Measurements from ENCODE around the gene TMEM214.

TMEM214 gene

GRCh38 chr2:27040282-27040681 lies 7.5 kb downstream of the TMEM214 start:
- DNase-seq, result no peak

GRCh38 chr2:27041752-27042151 lies 9.0 kb downstream of the TMEM214 start:
- no peak for DNase-seq

DNA sequence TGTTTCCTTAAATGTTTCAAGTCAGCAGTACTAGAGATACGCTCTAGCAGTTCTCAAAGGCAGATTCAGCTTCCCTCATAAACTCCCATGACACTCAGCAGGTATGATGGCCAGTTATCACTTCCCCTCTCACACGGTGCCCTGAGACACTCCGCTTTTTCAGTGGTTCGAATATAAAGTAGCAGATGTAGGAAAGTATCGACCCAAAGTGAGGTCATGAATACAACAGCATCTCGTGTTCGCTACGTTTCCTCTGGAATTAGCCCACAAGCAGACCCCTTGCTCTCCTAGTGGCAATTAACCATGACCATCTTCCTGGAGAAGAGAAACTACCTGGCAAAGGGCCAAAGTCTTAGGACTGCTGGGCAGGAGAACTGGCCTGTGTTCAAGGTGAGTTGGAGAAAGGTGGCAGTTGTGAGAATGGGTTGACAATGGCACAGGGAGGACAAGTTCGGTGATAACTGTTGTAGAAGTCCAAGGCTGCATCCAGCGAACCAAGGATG lies 9.4 kb downstream of the TMEM214 start:
- no peak for DNase-seq

DNA sequence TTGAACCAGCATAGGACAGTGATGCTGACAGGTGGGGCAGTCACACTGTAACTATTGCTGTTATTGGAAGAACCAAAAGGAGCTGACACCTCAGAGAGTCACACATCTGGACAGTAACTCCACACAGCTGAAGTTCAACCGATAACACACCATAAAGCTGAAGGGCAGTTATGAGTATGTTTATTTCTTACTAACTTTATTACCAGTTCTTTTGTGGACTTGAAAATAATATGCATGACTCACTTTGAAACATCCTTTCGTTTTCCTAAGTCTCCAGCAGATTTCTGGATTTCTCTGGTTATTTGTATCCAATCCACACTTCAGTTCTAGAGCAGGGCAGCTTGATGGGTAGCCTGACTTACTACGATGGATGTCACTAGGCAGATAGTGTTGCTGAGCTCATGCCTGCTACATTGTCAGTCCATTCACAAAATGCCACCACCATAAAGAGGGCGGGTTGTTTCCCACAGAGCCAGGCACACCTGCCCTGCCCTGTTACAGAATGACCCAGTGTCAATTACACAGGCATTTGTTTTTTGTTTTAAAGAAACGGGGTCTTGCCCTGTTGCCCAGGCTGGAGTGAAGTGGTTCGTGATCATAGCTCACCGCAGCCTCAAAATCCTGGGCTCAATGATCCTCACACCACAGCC lies 10.3 kb downstream of the TMEM214 start:
- DNase-seq, result no peak

GRCh38 chr2:27049422-27050280 lies 16.9 kb downstream of the TMEM214 start:
- peak; percentile 21 for DNase-seq

DNA sequence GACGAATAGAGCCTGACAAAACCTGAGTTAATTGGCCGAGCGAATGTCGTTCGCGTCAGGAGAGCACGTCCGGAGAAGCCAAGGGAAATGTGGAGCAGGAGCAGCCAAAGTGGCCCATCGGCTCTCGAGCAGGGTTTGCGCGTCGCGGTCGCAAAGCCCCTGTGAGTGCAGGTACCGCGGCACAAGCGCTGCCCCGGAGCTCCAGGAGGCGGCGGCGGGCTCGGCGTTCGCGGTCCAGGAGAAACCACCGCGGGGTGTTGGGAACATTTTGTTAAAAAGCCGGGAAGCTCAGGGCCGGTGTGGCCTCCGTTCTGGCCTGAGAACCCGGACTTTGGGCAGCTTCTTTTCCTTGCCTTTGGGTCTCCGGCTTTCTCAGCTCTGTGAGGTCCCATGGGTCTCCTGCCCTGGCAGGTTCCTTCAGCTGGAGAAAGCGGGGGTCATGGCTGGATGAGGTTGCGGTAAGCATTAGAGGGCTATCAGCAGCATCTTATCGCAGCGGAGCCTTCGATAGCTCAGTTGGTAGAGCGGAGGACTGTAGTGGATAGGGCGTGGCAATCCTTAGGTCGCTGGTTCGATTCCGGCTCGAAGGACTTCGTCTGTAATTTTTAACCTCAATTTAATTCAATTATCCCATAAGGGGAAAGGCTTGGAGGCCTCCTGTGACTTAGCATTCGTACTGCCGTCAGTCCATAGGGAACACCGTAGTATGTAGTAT lies 17.7 kb downstream of the TMEM214 start:
- DNase-seq, result peak; percentile 84

- peak; percentile 91 for DNase-seq
These were observed 18.5 kb downstream of the TMEM214 start, which contains the start of gene AGBL5 for GRCh38 chr2:27050996-27051901. AGBL5 (plus strand) TSS chr2:27051668; CDS start chr2:27052959, 1,291 bp downstream.

DNA sequence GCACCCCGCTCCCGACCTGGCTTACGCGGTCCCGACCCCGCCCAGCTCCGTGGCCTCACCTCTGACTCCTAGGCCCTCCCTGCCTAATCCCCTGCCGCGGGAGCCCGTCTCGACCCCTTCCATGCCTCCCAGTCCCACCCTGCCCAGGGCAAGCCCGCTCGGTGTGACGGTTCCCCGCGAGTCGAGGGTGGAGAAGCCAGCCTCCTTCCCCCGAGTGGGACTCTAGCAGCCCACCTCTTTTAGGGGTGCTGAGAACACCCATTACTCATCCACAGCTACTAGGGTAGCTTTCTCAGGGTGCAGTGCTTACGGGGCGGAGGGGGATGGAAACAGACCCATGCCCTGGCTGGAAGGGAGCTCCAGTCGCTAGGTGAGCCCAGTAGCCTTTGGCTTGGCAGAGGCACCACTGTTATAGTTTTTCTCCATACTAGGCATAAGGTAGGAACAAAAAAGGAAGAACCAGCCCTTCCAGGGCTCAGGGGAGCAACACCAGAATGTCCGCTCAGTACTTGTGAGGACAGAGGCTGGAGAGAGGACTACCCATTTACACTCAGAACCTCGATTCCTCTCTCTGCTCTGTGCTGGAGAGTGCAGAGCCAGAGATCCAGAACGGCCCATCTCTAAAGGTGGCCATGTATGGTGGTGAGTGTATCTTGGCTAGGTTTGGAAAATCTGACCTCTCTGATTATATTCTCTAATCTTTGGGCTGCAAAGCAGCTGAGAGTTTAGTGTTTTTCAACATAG lies 19.3 kb downstream of the TMEM214 start:
- DNase-seq, result no peak

DNA sequence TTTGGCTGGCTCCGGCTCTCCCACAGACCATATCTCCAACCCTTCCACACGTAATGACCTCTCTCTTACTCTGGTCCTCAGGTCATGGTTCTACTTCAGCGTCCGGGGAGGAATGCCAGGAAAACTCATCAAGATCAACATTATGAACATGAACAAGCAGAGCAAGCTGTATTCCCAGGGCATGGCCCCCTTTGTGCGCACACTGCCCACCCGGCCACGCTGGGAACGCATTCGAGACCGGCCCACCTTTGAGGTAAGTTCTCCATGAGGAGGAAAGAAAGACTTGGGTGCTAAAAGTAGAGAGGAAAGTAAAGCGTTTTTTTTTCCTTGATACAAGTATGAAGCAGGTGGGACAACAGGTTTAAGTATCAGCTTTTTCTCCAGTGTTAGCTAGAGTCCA lies 20.6 kb downstream of the TMEM214 start:
- no peak for DNase-seq

DNA sequence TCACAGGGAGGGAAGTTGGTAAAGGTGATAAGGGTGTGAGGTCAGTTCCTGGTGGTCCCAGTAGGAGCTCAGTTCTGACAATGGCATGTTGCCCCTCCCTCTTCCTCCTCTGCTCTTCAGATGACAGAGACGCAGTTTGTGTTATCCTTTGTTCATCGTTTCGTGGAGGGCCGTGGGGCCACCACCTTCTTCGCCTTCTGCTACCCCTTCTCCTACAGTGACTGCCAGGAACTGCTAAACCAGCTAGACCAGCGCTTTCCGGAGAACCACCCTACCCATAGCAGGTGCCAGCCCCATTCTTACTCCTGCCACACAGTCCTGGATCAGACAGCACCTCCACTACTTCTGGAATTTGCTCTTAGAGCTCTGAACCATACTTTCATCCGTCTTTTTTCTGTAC lies 21.0 kb downstream of the TMEM214 start:
- DNase-seq, result no peak

DNA sequence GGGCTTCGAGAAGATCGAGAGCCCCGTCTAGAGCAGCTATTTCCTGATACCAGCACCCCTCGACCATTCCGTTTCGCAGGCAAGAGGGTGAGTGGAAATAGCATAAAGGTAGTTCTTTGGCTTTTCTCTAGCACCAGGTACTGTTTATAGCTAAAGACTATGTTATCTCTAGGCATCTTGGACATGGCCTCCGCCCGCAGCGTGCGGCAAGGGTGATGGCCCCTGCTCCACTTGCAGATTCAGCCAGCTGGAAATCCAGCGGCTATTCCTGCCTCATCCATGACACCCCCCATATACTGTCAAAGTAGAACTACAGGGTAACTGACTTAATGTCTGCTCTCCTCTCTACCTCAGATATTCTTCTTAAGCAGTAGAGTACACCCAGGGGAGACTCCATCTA lies 22.0 kb downstream of the TMEM214 start:
- DNase-seq, result no peak

- DNase-seq, result no peak
These were observed 24.4 kb downstream of the TMEM214 start for GRCh38 chr2:27057184-27057583.

DNA sequence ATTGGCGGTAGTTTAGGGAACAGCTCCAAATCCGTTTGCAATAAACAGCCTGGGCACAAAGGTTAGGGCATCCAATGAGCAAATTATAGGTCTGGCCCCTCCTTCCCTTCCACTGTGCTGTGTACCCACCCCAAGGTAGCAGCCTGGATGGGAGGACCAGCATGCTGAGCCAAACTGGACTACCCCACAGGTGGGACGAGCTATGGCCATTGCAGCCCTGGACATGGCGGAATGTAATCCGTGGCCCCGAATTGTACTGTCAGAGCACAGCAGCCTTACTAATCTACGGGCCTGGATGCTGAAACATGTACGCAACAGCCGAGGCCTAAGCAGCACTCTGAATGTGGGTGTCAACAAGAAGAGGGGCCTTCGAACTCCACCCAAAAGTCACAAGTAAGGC lies 25.4 kb downstream of the TMEM214 start:
- no peak for DNase-seq

- DNase-seq, result no peak
These were observed 26.5 kb downstream of the TMEM214 start for GRCh38 chr2:27059141-27059820.

DNA sequence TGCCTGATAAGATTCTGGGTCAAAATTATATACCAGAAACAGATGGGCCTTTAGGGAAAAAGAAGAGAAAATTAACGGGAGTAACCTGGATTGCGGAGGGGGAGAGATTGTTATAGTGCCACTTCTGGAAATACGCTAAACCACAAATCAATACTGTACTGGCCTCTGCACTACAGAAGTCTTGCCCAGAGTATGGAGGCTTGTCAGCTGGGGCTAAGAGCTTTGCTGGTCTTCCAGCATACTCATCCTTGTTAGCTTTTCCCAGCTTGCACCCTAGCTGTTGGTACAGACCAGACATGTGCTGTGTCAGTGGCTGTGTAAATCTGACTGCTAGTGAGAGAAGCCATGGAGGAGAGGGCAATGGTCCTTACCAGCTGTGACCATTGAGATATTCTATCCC lies 27.6 kb downstream of the TMEM214 start:
- DNase-seq, result no peak

- DNase-seq, result no peak
These were observed 32.4 kb downstream of the TMEM214 start for GRCh38 chr2:27065128-27065527.

DNA sequence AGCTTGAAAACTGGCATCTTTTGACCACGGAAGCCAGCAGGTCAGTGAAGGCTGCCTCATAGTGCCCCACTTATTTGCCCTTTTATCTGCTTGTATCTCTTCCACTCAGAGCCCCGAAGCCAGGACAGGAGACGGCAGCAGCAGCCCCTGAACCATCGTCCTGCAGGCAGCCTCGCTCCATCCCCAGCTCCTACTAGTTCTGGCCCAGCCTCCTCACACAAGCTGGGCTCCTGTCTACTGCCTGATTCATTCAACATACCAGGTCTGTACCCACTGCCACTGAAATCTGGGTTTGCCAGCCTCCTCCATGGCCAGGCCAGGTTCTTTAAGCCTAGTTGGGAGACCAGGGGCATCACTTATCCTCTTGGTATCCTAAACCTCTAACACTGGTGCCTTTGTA lies 34.6 kb downstream of the TMEM214 start:
- no peak for DNase-seq

- DNase-seq, result no peak
These were observed 36.7 kb downstream of the TMEM214 start for GRCh38 chr2:27069436-27069835.

DNA sequence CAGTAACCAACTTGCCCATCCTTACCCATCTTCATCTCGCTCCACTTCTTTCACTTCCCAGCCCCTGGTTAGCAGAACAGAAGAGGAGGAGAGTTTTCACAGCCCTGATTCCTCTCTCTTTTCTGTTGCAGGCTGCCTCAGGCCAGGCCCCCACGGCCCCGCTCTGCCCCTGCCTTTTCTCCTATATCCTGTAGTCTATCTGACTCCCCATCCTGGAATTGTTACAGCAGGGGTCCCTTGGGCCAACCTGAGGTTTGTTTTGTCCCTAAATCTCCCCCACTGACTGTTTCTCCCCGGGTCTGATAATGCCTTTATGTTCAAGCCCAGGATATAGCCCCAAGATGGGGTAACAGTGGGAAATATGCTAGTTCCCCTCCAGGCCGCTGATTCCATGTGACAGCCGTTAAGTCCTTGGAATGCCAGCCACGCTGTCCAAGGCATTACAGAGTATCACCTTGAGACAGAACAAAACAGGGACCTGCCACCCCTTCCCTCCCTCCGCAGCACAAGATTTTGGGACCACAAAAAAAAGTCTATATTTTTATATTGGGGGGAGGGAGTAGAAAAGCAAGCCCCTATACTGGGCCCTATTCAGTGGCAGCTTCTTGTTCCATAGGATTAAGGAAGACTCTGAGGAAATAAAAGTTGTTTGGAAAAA lies 37.3 kb downstream of the TMEM214 start:
- DNase-seq, result no peak

DNA sequence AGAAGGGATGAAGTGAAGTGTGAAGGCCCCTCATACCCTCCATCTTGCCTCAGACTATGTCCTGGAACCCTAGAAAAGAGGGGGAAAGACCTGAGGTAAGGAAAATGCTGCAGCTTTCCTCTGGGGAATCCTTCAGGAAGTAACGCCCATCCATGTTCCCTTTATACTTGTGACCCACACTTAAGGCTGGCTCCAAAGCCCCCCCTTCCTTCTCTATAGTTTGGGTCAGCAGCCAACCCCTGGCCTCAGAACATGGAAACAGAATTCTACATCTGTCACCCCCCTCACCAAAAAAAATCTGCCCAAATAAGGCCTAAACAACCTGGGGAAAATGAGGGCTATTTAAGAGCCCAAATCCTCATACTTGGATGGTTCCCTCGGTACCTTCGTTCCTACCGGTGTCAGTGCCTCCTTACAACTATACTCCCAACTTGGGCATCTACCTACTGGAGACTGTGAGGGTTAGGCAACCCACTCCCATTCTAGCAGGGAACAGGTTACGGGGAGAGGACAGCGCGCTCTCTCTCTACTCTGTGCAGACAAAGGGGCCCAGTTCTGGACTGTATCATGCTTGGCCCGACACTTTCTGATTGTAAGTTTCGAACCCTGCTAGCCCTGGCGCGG lies 38.0 kb downstream of the TMEM214 start:
- DNase-seq, result no peak
